Hepatocyte (in vitro differentiated cells): Measurements from ENCODE around the gene NOS1.

Experiments
- EZH2 ChIP-seq: fragments of 200-600 bp; sonication (generic); IDR thresholded peaks from 2 replicates; pipeline ENCODE4 v1.6.1; 2016; ENCODE audit warnings: antibody characterized with exemption, mild to moderate bottlenecking, borderline replicate concordance
- EZH2phosphoT487 ChIP-seq: fragments of 200-600 bp; sonication (generic); IDR thresholded peaks from one replicate; pipeline ENCODE4 v1.6.1; 2018; ENCODE audit warnings: antibody characterized with exemption, mild to moderate bottlenecking, low read depth, moderate library complexity; ENCODE audit not compliant: unreplicated experiment, severe bottlenecking
- TF ChIP-seq, protein P1 (sequence below): fragments of 200-600 bp; sonication (generic); IDR thresholded peaks from 2 replicates; pipeline ENCODE4 v1.5.1; 2016; ENCODE audit warnings: antibody characterized with exemption, mild to moderate bottlenecking; ENCODE audit not compliant: poor library complexity

- no peak for TF ChIP-seq EZH2phosphoT487
- TF ChIP-seq, protein P1, sequence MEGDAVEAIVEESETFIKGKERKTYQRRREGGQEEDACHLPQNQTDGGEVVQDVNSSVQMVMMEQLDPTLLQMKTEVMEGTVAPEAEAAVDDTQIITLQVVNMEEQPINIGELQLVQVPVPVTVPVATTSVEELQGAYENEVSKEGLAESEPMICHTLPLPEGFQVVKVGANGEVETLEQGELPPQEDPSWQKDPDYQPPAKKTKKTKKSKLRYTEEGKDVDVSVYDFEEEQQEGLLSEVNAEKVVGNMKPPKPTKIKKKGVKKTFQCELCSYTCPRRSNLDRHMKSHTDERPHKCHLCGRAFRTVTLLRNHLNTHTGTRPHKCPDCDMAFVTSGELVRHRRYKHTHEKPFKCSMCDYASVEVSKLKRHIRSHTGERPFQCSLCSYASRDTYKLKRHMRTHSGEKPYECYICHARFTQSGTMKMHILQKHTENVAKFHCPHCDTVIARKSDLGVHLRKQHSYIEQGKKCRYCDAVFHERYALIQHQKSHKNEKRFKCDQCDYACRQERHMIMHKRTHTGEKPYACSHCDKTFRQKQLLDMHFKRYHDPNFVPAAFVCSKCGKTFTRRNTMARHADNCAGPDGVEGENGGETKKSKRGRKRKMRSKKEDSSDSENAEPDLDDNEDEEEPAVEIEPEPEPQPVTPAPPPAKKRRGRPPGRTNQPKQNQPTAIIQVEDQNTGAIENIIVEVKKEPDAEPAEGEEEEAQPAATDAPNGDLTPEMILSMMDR, result no peak
- no peak for TF ChIP-seq EZH2
Observed at GRCh38 chr12:117300174-117300573, 61.3 kb downstream of the NOS1 start.
